Right renal cortex interstitium (tissue), 3 donors: ENCODE results near the gene STK32C. TPM values are rescaled to one million over a fixed set of nuclear protein-coding genes. Genes with fewer than 3 reads are reported as not detected.
"Not testable (repeated sequence)": the region's sequence is repeated elsewhere in the genome, so short reads cannot be mapped to it uniquely, and the experiment has no call there.

Source experiments
- DNase-seq, 3 donors: peaks; one replicate each; pipeline ENCODE4 v3.0.0-alpha.2; 2013; ENCODE audit warnings: low read depth in 3 of 3, low spot score in 2 of 3
- polyA plus RNA-seq, 3 donors: library from polyadenylated mRNA; unstranded; fragments of 120-200 nt; gene quantifications; one replicate each; pipeline ENCODE4 v1.2.1, GENCODE V29; 2013; ENCODE audit not compliant: insufficient read length in 3 of 3

The STK32C gene
- polyA plus RNA-seq, 3 donors, result 11.3 to 13.5 (median 11.7) TPM

DNA sequence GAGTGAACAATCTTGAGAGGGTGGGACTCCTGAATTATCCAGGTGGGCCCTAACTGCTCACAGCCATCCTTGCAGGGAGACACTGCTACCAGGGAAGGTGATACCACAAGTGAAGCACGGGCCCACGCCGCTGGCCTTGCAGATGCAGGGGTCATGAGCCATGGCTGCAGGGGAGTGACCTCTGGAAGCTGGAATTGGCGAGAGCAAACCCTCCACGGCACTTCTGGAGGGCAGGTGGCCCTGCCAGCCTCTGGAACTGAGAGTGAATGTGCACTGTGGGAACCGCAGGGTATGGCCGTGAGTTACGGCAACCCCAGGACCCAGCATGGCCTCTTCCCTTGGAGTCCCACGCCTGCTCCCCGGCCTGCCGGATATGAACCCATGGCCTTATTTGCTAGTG, 37.5 kb downstream of the STK32C start:
- DNase-seq, result no peak

DNA sequence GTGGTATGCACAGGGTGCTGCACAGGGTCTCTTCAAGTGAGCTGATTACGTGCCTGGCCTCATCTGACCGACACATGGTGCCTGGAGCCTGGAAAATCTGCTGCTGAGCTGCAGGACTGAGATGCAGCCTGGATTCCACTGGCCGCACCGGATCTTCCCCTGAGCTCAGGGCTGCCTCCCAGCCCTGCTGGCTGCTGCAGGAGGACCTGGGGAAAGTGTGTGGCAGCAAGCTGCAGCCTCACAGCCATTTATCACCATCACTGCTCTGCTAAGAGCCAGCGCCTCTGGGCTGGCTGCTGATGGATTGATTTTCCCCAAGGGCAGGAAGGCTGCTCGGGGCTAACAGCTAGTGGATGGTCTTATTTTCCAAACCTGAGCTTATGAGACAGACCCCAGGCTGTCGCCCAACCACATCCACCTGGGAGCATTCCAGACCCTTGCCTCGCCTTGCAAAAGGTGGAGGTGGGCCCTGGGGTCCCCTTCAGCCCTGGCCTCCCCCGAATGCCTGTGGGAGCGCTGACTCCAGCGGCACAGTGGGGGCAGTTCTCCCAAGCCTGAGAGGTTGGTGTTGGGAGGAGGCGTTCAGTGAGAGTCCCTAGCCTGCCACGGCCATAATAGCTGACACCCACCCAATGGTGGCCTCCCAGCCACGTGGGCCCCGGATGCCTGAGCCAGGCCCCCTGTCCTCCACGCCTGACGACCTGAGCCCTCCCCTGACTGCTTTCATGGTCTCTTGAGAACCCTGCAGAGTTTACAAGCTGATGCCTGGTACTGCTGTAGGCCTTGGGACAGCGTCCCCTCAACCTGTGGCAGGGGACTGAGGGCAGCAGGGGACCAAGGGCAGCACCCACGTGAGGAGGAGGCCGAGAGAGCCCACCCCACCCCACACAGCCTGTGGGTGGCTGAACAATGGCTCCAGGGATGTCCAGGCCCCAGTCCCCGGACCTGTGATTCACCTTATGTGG, 38.2 kb downstream of the STK32C start:
- no peak for DNase-seq

DNA sequence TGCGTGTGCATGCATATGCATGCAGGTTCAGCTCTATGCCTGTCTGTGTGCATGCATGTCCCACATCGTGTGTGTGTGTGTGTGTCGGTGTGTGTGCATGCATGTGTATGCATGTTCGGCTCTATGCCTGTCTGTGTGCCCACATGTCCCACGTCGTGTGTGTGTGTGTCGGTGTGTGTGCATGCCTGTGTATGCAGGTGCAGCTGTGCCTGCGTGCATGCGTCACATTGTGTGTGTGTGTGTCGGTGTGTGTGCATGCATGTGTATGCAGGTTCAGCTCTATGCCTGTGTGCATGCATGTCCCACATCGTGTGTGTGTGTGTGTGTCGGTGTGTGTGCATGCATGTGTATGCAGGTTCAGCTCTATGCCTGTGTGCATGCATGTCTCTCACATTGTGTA, 39.8 kb downstream of the STK32C start:
- not testable (repeated sequence) for DNase-seq

DNA sequence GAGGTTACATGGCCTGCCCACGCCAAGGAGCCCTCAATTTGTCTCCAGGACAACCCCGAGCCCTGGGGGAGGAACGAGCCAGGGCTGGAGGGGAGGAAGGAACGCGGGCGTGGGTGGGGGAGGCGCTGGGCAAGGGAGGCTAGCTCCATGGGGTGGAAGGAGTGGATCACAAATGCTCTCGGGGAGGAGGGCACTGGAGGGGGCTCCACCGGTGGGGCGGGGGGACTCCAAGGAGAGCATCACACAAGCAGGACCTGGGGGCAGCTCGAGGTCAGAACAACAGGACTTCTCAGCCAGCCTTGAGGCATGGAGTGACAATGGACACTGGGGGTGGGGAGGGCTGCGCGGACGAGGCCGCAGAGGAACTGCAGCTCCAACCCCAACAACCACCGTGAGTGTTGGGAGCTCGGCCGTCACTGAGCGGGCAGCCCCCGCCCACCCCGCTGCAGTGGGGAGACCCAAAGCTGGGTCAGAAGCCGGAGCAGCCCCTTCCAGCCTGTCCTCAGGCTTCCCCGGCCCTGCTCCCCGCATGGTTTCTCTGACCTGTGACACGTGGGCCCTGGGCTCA, 41.1 kb downstream of the STK32C start:
- DNase-seq, result no peak

DNA sequence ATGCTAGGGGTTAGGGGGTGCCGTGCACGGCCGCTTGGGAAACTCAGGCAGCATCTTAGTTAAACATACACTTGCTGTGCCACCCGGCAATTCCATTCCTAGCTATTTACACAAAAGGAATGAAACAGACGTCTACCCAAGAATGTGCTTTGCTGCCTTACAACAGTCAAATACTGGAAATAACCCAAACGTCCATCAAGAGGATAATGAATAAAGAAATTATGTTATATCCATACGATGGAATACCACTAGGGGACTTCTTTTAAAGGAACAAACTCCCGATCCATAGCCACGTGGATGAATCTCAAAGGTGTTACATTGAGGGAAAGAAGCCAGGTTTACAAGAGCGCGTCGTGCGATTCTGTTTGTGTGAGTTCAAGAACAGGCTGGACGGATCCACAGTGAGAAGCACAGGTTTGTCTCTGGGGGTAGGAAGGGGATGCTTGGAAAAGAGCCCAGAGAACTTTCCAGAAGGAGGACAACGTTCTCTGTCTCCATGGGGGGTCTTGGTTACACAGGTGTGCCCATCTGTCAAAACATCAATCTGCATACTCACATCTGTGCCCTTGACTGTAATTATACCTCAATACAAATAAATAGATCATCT, 41.8 kb downstream of the STK32C start:
- no peak for DNase-seq

DNA sequence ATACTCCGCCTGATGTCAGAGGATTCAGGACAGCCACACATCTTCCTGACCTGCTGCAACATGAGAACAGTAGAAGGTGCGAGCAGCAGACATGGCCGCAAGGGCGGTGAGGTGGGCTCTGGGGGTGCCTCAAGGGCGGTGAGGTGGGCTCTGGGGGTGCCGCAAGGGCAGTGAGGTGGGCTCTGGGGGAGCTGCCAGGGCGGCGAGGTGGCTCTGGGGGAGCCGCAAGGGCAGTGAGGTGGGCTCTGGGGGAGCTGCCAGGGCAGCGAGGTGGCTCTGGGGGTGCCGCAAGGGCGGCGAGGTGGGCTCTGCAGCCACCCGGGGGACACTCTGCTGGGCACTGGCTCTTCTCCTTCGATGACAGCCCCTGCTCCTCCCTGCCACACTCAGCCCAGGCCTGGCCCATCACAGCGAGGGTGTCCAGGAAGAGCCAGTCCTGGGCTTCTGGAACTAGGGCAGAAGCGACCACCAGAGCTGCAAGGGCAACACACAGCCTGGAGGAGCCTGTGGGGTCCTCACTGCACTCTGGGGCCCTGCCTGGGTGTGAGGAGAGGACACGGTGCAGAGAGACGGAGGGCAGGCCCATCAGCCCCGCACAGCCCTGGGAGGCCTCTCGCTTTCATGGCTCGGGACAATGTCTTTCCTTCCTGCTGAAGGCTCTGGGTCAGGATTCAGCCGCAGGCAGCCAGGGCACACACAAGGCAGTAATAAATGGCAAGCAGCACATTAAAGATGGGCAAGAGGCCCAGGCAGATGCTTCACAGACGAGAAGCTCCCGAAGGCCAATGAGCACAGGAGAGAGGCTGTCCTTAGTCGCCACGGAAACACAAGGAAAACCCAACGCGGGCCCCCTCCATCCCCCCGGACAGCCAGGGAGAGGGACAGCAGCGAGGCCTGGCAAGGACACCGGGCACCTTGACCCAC, 42.5 kb downstream of the STK32C start:
- DNase-seq, result no peak

DNA sequence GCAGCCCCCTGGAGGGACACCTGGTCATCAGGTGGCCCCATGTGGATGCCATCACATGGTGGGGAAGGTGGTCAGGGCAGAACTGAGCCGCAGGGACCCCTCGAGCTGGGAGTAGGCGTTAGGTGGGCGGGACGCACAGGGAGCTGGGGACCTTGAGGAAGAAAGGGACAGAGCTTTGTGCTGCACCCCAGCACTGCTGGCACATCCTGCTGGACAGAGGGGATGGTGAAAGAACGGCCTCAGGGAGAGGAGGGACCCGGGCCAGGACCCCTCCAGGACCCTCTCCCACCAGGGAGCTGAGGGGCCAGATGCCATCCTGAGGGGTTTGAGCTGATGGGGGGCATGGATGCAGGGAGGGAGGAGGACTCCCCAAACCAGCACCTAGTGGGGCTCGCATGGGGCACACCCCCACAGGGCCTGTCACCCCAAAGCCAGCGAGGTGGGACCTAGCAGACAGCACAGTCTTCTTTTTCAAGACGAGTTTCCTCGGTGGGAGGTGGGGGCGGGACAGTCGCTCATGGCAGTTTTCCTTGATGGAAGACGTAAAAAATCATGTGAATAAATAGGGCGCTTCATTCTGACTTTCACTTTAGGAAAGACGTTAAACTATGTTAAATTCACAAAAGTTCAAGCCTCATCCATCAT, 43.3 kb downstream of the STK32C start:
- no peak for DNase-seq

DNA sequence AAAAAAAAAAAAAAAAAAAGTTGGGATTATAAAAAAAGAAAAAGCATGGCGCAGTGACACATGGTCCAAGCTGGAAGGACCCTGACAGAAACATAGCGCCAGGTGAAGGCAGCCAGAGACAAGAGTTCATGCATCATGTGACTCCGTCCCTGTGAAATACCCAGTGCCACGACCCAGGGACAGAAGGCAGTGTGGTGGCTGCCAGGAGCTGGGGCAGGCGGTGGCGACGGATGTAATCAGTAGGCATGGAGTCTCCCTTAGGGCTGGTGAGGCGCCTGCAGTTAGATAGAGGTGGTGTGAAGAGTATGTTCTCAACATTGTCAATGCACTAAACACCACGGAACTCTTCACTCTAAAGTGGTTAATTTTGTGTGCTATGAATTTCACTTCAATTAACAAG, 43.9 kb downstream of the STK32C start:
- no peak for DNase-seq

DNA sequence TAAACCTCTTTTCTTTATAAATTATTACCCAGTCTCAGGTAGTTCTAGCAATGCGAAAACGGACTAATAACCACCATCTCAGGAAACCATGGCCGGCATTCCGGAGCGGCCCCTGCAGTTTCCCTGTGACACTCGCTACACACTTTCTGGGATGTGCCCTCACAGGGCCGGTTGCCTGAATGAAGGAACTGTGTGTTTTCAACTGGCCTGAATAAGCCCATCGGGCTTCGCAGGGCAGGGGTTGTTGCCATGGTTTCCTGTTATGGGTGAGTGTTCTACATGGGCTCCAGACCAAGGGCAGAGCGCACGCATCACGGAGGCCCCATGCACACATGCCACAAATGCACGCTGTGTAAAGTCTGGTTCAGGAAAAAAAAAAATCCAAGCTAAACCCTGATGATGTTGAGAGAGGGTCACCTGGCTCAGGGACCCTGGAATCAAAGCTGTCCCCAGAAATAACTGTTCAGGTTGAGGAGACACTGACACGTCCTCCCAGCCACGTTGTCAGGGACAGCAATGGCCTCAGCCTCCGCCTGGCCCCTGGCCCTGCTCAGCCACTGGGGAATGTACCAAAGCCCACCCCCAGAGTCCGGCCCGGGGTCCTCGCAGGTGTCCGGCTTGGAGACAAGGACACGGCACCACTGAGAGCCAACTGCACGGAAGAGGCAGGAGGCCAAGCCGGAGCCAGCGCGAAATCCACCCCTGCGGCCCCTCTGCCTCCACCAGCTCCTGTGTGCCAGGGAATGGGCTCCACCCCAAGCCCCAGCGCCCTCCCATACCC, 47.9 kb downstream of the STK32C start:
- no peak for DNase-seq

DNA sequence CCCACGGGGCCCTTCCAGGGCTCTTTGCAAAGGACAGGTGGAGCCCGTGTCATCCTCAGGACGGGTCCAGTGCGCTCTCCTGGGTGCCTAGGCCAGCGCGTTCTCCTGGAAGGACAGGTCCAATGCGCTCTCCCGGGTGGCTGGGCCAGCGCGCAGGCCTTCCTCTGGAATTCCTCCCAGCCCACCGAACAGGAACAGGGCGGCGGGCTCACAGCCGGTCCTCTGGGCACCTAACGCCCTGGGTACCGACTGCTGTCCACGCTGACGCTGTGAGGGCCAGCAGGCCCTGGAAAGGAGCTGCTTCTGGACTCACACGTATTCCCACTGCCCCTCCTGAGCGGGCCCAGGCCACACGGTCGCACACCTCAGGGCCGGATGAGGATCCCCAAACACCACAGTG, 49.3 kb downstream of the STK32C start:
- no peak for DNase-seq

DNA sequence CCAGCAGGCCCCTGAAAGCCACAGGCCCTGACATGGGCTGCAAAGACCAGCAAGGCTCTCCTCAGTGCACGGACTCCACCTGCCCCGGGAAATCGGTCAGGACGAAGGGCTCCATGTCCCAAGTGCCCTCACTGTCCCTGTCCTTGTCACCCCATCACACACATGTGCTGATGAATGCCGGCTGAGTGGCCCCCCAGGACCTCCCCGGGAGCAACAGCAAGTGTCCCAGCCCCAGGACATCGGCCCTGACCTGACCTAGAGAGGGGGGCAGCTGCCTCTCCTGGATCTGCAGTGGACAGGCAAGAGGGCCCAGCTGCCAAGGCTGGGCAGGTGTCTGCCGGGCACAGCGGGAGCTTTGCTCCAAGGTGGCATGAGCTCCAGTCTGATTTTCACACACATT, 49.8 kb downstream of the STK32C start:
- no peak for DNase-seq

DNA sequence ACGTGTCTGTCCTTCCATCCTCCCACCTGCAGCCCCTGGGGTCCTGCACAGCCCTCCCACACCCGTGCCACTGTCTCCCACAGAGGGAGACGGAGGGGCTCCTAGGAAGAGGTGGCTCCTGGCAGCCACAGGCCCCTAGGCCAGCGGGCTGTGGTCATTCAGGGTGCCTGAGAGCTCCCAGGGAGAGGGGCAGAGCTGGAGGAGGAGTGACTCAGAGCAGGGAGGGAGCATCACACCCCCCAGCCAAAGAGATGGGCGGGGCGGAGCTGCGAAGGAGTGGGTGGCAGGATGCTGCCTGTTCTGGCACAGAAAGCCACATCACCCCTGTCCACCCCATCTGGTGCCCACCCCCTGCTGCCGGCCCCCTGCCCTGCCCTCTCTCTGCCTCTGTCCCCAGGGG, 50.5 kb downstream of the STK32C start:
- no peak for DNase-seq

DNA sequence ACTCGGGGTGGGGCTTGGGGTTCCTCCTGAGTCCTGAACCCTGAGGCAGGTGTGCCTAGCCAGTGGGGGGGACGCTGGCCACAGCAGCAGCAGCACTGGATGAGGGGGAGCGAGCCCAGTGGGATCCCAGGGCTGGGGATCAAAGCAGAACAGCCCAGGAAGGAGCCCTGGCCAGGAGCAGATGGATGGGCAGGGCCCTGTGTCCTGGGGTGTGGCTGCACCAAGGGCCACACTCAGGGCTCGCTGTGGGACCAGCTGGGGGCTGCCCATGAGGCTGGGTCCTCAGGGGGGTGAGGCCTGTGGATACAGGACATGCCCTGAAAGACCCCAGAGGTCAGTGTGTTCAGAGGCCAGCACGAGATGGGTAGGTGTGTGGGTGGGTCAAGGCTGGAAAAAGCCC, 50.9 kb downstream of the STK32C start:
- DNase-seq, result no peak

DNA sequence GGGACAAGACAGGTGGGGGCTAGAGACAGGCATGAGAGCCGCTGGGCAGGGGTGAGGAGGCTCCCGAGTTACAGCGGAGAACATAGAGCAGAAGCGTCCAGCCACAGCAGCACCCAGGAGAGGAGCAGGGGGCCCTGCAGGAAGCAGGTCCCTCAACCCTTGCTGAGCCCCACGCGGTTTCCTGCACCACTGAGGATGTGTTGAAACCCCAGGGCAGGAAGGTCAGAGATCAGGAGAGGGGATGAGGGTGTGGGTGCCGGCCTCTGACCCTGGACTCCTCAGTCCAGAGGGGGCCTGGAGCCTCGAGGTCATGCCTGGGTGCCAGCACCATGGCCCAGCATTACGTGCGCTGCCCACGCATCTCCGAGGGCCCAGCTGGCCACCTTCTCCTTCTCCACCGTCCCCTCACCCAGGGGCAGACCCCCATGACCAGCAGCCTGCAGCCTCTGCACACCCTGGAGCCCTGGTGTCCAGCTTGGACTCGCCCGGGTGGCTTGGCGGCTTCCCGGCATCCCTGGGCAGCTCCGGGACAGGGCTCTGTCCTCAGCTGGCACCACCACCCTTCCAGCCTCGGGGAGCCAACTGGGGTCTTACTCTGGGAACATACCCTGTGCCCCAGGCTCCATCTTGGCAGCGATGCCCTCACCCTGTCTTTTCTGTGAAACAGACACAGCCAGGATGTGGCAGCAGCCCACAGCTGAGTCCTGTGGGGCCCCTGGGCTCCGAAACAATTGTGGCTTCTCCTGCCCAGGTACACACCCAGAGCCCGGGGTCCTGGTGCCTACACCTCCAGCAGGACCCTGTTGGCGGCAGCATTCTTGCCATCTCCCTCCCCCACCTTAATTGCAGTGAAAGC, 52.0 kb downstream of the STK32C start:
- DNase-seq, result no peak

DNA sequence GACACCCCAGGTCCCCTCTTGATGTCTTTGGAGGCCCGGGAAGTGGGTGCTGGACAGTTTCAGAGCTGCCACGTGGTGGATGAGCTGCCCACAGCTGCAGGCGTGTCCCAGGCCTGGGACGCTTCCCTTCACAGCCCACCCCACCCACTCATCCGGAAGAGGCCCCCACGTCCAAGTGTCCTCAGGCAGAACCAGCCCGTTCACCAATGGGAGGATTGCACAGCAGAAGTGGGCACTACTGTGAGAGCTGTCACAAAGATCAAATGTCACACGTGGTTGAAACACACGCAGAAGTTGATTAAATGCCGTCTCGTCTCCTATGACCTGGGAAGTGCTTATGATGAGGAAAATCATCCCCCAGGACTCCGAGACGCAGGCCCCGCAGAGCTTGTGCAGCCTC, 52.9 kb downstream of the STK32C start:
- DNase-seq, result no peak

DNA sequence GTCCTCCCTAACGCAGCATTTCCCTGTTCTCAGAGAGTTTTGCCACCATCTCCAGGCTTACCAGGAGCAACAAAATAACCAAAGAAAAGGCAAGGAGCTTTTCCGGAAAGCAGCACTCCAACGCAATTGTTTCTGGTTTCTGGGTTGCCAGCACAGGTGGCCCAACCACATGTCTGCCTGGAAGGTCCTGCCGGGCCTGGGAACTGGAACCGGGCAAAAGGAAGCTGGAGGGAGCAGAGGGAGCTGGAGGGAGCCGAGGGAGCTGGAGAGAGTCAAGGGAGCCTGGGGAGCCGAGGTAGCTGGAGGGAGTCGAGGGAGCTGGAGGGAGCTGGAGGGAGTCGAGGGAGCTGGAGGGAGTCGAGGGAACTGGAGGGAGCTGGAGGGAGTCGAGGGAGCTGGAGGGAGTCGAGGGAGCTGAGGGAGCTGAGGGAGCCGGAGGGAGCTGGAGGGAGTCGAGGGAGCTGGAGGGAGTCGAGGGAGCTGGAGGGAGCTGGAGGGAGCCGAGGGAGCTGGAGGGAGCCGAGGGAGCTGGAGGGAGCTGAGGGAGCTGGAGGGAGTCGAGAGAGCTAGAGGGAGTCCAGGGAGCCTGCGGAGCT, 54.6 kb downstream of the STK32C start:
- DNase-seq, result no peak

DNA sequence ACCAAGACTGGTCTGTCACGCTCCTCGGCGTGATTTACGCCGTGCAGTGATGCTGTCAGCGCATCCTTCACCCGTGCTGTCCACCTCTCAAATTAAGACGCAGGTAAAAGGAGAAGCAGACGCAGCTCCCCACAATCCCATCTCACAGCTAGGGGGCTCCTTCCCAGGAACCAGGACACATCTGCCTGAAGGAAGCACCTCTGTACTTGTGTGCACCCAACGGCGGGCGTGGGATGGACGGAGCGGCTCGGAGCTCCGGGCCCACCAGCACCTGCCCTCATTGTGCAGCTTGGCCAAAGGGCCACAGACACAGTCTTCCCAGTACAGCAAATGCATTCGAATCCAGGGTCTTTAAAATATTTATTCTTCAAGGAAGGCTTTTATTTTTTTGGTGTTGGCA, 55.3 kb downstream of the STK32C start:
- DNase-seq, result no peak

DNA sequence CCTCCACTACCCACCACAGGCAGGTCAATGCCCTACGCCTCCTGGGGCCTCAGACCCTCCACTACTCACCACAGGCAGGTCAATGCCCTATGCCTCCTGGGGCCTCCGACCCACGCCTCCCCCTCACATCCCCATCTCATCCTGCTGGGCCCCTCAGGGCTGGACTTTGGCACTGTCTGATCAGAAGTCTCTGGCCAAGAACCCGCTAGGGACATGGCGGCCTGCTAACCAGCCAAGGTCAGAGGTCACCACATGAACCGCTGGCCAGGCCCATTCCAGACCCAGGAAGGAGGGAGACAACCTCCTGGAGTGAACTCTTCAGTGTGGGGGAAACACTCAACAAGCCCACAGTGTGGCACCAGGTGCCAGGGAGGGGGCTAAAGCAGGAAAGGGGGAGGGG, 55.8 kb downstream of the STK32C start:
- no peak for DNase-seq
